Ectodermal cell (in vitro differentiated cells): ENCODE data around the gene MRPS12.

Source experiments
- H3K27ac ChIP-seq: 2 replicates; pipeline ENCODE4 v1.7.0; 2013; ENCODE audit warnings: mild to moderate bottlenecking, low read depth, low read length; ENCODE audit not compliant: insufficient read depth, poor library complexity, severe bottlenecking
- H3K27me3 ChIP-seq: 2 replicates; pipeline ENCODE4 v1.7.0; 2013; ENCODE audit warnings: mild to moderate bottlenecking, low read length; ENCODE audit not compliant: insufficient read depth, control insufficient read depth, poor library complexity, severe bottlenecking
- H3K36me3 ChIP-seq: one replicate; pipeline ENCODE4 v1.7.0; 2013; ENCODE audit warnings: low read length; ENCODE audit not compliant: control insufficient read depth, insufficient read depth
- H3K4me1 ChIP-seq: one replicate; pipeline ENCODE4 v1.7.0; 2013; ENCODE audit warnings: low read length; ENCODE audit not compliant: control insufficient read depth, insufficient read depth
- H3K4me3 ChIP-seq: 2 replicates; pipeline ENCODE4 v1.7.0; 2013; ENCODE audit warnings: low read depth, low read length, control low read depth; ENCODE audit not compliant: insufficient read depth
- H3K9me3 ChIP-seq: 2 replicates; pipeline ENCODE4 v1.7.0; 2013; ENCODE audit warnings: mild to moderate bottlenecking, low read length, moderate library complexity; ENCODE audit not compliant: control insufficient read depth
- WGBS, 2 experiments: methylation state at CpG; one replicate each; pipeline ENCODE4 v1.1.7; 2013; ENCODE audit warnings: missing lambda C conversion rate in 2 of 2; 5-methylcytosine and 5-hydroxymethylcytosine counted together

The MRPS12 gene

GRCh38 chr19:38908911-38909310, 21.8 kb upstream of the MRPS12 start:
- Histone ChIP-seq H3K36me3 (no peaks in the 10 kb centered on the region), H3K4me3 (no peak overlapping the region), H3K9me3 (no peaks in the 10 kb centered on the region), H3K27me3 (peaks cover 4% of the 10 kb centered on the region), H3K27ac (no peak overlapping the region), H3K4me1 (no peaks in the 10 kb centered on the region)
- WGBS, 2 experiments = 88 to 91% methylated on average over 10 of the region's 10 CpGs

GRCh38 chr19:38910488-38910887, 20.3 kb upstream of the MRPS12 start:
- 93 to 94% methylated on average over 11 of the region's 12 CpGs for WGBS, 2 experiments
- H3K27me3 ChIP-seq = peaks cover 4% of the 10 kb centered on the region

GRCh38 chr19:38911388-38912001, 19.2 kb upstream of the MRPS12 start:
- H3K4me1 ChIP-seq = no peaks in the 10 kb centered on the region
- 83 to 89% methylated on average over 16 of the region's 16 CpGs for WGBS, 2 experiments
- H3K9me3 ChIP-seq = no peaks in the 10 kb centered on the region
- H3K36me3 ChIP-seq = no peaks in the 10 kb centered on the region
- no peak overlapping the region for H3K4me3 ChIP-seq
- no peak overlapping the region for H3K27ac ChIP-seq
- peaks cover 4% of the 10 kb centered on the region for H3K27me3 ChIP-seq

More at GRCh38 chr19:38910488-38910887, 20.3 kb upstream of the MRPS12 start:
- no peak overlapping the region for H3K27ac ChIP-seq
- H3K4me3 ChIP-seq = no peak overlapping the region
- no peaks in the 10 kb centered on the region for H3K9me3 ChIP-seq
- H3K36me3 ChIP-seq = no peaks in the 10 kb centered on the region
- H3K4me1 ChIP-seq = no peaks in the 10 kb centered on the region

- H3K4me3 ChIP-seq = no peak overlapping the region
- no peaks in the 10 kb centered on the region for H3K9me3 ChIP-seq
- 87 to 88% methylated on average over 12 of the region's 12 CpGs for WGBS, 2 experiments
- H3K36me3 ChIP-seq = no peaks in the 10 kb centered on the region
- H3K27ac ChIP-seq = no peak overlapping the region
- H3K27me3 ChIP-seq = peaks cover 4% of the 10 kb centered on the region
- no peaks in the 10 kb centered on the region for H3K4me1 ChIP-seq
Observed at GRCh38 chr19:38912600-38913514, 17.9 kb upstream of the MRPS12 start.

- Histone ChIP-seq H3K4me3 (no peak overlapping the region), H3K27me3 (peaks cover 4% of the 10 kb centered on the region), H3K9me3 (no peaks in the 10 kb centered on the region), H3K4me1 (no peaks in the 10 kb centered on the region), H3K36me3 (no peaks in the 10 kb centered on the region), H3K27ac (no peak overlapping the region)
- 94% methylated on average over 8 of the region's 8 CpGs for WGBS, 2 experiments
Observed at GRCh38 chr19:38913958-38914357, 16.8 kb upstream of the MRPS12 start.

- H3K27me3 ChIP-seq = peaks cover 4% of the 10 kb centered on the region
- 96% methylated on average over 44 of the region's 44 CpGs for WGBS, 2 experiments
Observed at GRCh38 chr19:38915329-38916321, 15.1 kb upstream of the MRPS12 start.

GRCh38 chr19:38917516-38917915, 13.2 kb upstream of the MRPS12 start:
- Histone ChIP-seq H3K27me3 (no peaks in the 10 kb centered on the region), H3K36me3 (no peaks in the 10 kb centered on the region), H3K27ac (no peak overlapping the region), H3K9me3 (no peaks in the 10 kb centered on the region), H3K4me3 (no peak overlapping the region), H3K4me1 (no peaks in the 10 kb centered on the region)
- WGBS, 2 experiments = 94 to 95% methylated on average over 9 of the region's 9 CpGs

More at GRCh38 chr19:38915329-38916321, 15.1 kb upstream of the MRPS12 start:
- Histone ChIP-seq H3K4me1 (no peaks in the 10 kb centered on the region), H3K27ac (no peak overlapping the region), H3K36me3 (no peaks in the 10 kb centered on the region), H3K4me3 (no peak overlapping the region), H3K9me3 (no peaks in the 10 kb centered on the region)

- Histone ChIP-seq H3K27ac (no peak overlapping the region), H3K27me3 (no peaks in the 10 kb centered on the region), H3K4me1 (no peaks in the 10 kb centered on the region), H3K9me3 (no peaks in the 10 kb centered on the region), H3K36me3 (no peaks in the 10 kb centered on the region), H3K4me3 (no peak overlapping the region)
- WGBS, 2 experiments = 94% methylated on average over 13 of the region's 13 CpGs
Observed at GRCh38 chr19:38917921-38918491, 12.7 kb upstream of the MRPS12 start.

- Histone ChIP-seq H3K4me1 (no peaks in the 10 kb centered on the region), H3K4me3 (no peak overlapping the region), H3K36me3 (no peaks in the 10 kb centered on the region), H3K27me3 (no peaks in the 10 kb centered on the region), H3K9me3 (no peaks in the 10 kb centered on the region), H3K27ac (no peak overlapping the region)
- 94 to 96% methylated on average over 10 of the region's 10 CpGs for WGBS, 2 experiments
Observed at GRCh38 chr19:38918526-38918925, 12.2 kb upstream of the MRPS12 start.
